HepG2 (cell line): ENCODE data around the gene GLRA1. TPM values are rescaled to one million over a fixed set of nuclear protein-coding genes. Genes with fewer than 3 reads are reported as not detected.

ENCODE experiments used
- ATAC-seq: fragments of 200-7000 bp; cut with Tn5 transposase; 3 replicates; pipeline ENCODE4 v1.9.1; 2020; ENCODE audit warnings: mild to moderate bottlenecking, moderate library complexity
- BruUV-seq: library from RNA; stranded (reverse); fragments of 400-500 nt; replicated peaks from 2 replicates; lab custom pipeline; 2021; lab: Mats Ljungman, UMichigan
- CTCF ChIA-PET: fragments of 300-600 bp; formaldehyde crosslinking; extraction: SDS; loops from one replicate; lab custom pipeline; 2021; ENCODE audit warnings: low total read pairs, inconsistent platforms, low intra/inter-chr PET ratio; lab: Yijun Ruan, JAX
- POLR2A ChIA-PET: fragments of 350-600 bp; sonication (Branson Sonifier 250); formaldehyde crosslinking; loops from one replicate; lab custom pipeline; 2020; ENCODE audit warnings: antibody characterized with exemption, inconsistent platforms; lab: Yijun Ruan, JAX
- DNase-seq: peaks from one replicate; pipeline ENCODE4 v3.0.0-alpha.2; 2015; ENCODE audit warnings: low spot score
- FAIRE-seq: peaks from 3 replicates; lab custom pipeline; 2011; peaks lifted over from hg19 to GRCh38; lab: Jason Lieb, UNC
- H2AFZ ChIP-seq: one replicate; pipeline ENCODE4 v1.6.1; 2011; ENCODE audit warnings: low read length, inconsistent platforms
- H3K27ac ChIP-seq: fragments of 300-600 bp; 3 replicates; pipeline ENCODE4 v1.8.0; 2011; ENCODE audit warnings: mixed run types, mild to moderate bottlenecking, mixed read lengths, low read length, inconsistent platforms; ENCODE audit not compliant: insufficient read depth; ENCODE audit errors: extremely low read length
- H3K27me3 ChIP-seq, 2 experiments: fragments of 200-600 bp in 1 of 2; 2 replicates in 1 of 2; 3 replicates in 1 of 2; pipeline versions ENCODE4 v1.6.0 to v1.8.0; 2011; ENCODE audit warnings: low read length in 2 of 2, mild to moderate bottlenecking in 2 of 2, moderate library complexity in 2 of 2, inconsistent platforms in 1 of 2; ENCODE audit not compliant: insufficient read depth in 2 of 2, control insufficient read depth in 1 of 2
- H3K36me3 ChIP-seq, 2 experiments: fragments of 200-600 bp in 1 of 2; replicated peaks in 1 of 2; 2 replicates in 1 of 2; 3 replicates in 1 of 2; pipeline versions ENCODE4 v1.5.1 to v1.8.0; 2011; ENCODE audit warnings: low read length in 2 of 2, inconsistent platforms in 1 of 2; ENCODE audit not compliant: insufficient read depth in 2 of 2, control insufficient read depth in 1 of 2
- H3K4me1 ChIP-seq: 2 replicates; pipeline ENCODE4 v1.5.1; 2012; ENCODE audit warnings: low read length, inconsistent platforms; ENCODE audit not compliant: insufficient read depth
- H3K4me2 ChIP-seq: 2 replicates; pipeline ENCODE4 v1.6.0; 2011; ENCODE audit warnings: low read depth, low read length, inconsistent platforms
- H3K4me3 ChIP-seq, 3 experiments: fragments of 200-600 bp in 1 of 3; sonication (generic), shearing (Covaris generic) in 1 of 3; replicated peaks in 1 of 3; 2 replicates each; pipeline ENCODE4 v1.5.1; 2011 to 2016; ENCODE audit warnings: low read length in 3 of 3, inconsistent platforms in 2 of 3, low read depth in 2 of 3, mild to moderate bottlenecking in 2 of 3, control low read depth in 1 of 3, mixed read lengths in 1 of 3; ENCODE audit not compliant: insufficient read depth in 1 of 3
- H3K79me2 ChIP-seq: one replicate; pipeline ENCODE4 v1.6.1; 2011; ENCODE audit warnings: low read length, inconsistent platforms; ENCODE audit not compliant: insufficient read depth
- H3K9ac ChIP-seq: 2 replicates; pipeline ENCODE4 v1.6.0; 2011; ENCODE audit warnings: mild to moderate bottlenecking, low read depth, low read length, inconsistent platforms; ENCODE audit not compliant: insufficient read depth
- H3K9me3 ChIP-seq: 2 replicates; pipeline ENCODE4 v1.5.1; 2012; ENCODE audit warnings: mild to moderate bottlenecking, low read length
- H4K20me1 ChIP-seq: 2 replicates; pipeline ENCODE4 v1.6.0; 2011; ENCODE audit warnings: inconsistent platforms, mild to moderate bottlenecking, low read length, moderate library complexity; ENCODE audit not compliant: insufficient read depth
- ASH2L ChIP-seq: fragments of 300-600, 200-600 bp; sonication (generic); IDR thresholded peaks from 2 replicates; pipeline ENCODE4 v1.7.0; 2017; ENCODE audit warnings: low read depth, mild to moderate bottlenecking, moderate library complexity, mixed read lengths, low read length; ENCODE audit not compliant: insufficient read length
- GFI1 ChIP-seq: sonication (generic); formaldehyde crosslinking; IDR thresholded peaks from 2 replicates; pipeline ENCODE4 v1.5.0; 2020; ENCODE audit warnings: missing genetic modification reagents, mild to moderate bottlenecking, borderline replicate concordance
- KIAA2018 ChIP-seq: sonication (generic); formaldehyde crosslinking; IDR thresholded peaks from 2 replicates; pipeline ENCODE4 v1.5.0; 2020; ENCODE audit warnings: mild to moderate bottlenecking, missing genetic modification reagents, borderline replicate concordance
- MAFF ChIP-seq: IDR thresholded peaks from 2 replicates; pipeline ENCODE4 v1.6.1; 2011; ENCODE audit warnings: low read depth, low read length, improper control_type of control experiment
- MAFK ChIP-seq, 2 experiments: IDR thresholded peaks in 1 of 2; conservative IDR thresholded peaks in 1 of 2; 2 replicates each; pipeline ENCODE4 v1.6.1; 2011; ENCODE audit warnings: improper control_type of control experiment in 2 of 2, low read length in 2 of 2
- NCOA1 ChIP-seq: sonication (generic); formaldehyde crosslinking; IDR thresholded peaks from 2 replicates; pipeline ENCODE4 v1.9.0; 2021; ENCODE audit warnings: missing genetic modification reagents
- NFYB ChIP-seq: sonication (generic); formaldehyde crosslinking; IDR thresholded peaks from 2 replicates; pipeline ENCODE4 v1.4.0; 2020; ENCODE audit warnings: missing genetic modification reagents
- POLR2A ChIP-seq, 2 experiments: IDR thresholded peaks; 2 replicates each; pipeline ENCODE4 v1.6.1; 2011; ENCODE audit warnings: low read depth in 2 of 2, low read length in 2 of 2, mild to moderate bottlenecking in 1 of 2, moderate library complexity in 1 of 2; ENCODE audit not compliant: insufficient read depth in 1 of 2
- REPIN1 ChIP-seq: sonication (generic); formaldehyde crosslinking; IDR thresholded peaks from 2 replicates; pipeline ENCODE4 v1.8.0; 2022; ENCODE audit warnings: missing genetic modification reagents, low read depth, mild to moderate bottlenecking, borderline replicate concordance
- SALL1 ChIP-seq: sonication (generic); formaldehyde crosslinking; IDR thresholded peaks from 2 replicates; pipeline ENCODE4 v1.8.0; 2022; ENCODE audit warnings: mild to moderate bottlenecking, missing genetic modification reagents
- SAP130 ChIP-seq: IDR thresholded peaks from 2 replicates; pipeline ENCODE4 v1.6.1; 2016; ENCODE audit warnings: low read depth
- SIN3B ChIP-seq: fragments of 150-350 bp; IDR thresholded peaks from 2 replicates; pipeline ENCODE4 v1.6.1; 2014; ENCODE audit warnings: low read length
- ZNF317 ChIP-seq: sonication (generic); formaldehyde crosslinking; IDR thresholded peaks from 2 replicates; pipeline ENCODE4 v1.5.0; 2020; ENCODE audit warnings: mild to moderate bottlenecking, missing genetic modification reagents
- ZNF354B ChIP-seq: sonication (generic); formaldehyde crosslinking; IDR thresholded peaks from 2 replicates; pipeline ENCODE4 v1.8.0; 2022; ENCODE audit warnings: mild to moderate bottlenecking, missing genetic modification reagents
- ZNF414 ChIP-seq: sonication (generic); formaldehyde crosslinking; IDR thresholded peaks from 2 replicates; pipeline ENCODE4 v1.5.0; 2020; ENCODE audit warnings: missing genetic modification reagents
- WGBS: methylation state at CpG from one replicate; pipeline ENCODE4 v1.1.6; 2017; ENCODE audit warnings: low lambda C conversion rate; 5-methylcytosine and 5-hydroxymethylcytosine counted together
- in situ Hi-C: cut with HindIII; loops from 2 replicates; pipeline ENCODE4 v1.10.0; 2017; ENCODE audit warnings: low pct_unique_long_range_greater_than_20kb; ENCODE audit not compliant: extremely low pct_ligation_motif_present
- intact Hi-C: fragments of 100-400 bp; cut with micrococcal nuclease; formaldehyde crosslinking; loops from one replicate; pipeline ENCODE4 v1.10.0; 2022; ENCODE audit not compliant: unreplicated experiment
- polyA plus RNA-seq, 8 experiments: library from polyadenylated mRNA; depleted of rRNA in 3 of 8; stranded (reverse) in 7 of 8; unstranded in 1 of 8; fragments of >200 nt; fragmentation: Illumina TruSeq in 4 of 8; extraction: Trizol in 4 of 8; gene quantifications; 2 replicates each; pipeline versions ENCODE4 v1.2.1 to v1.2.3, GENCODE V29; 2011 to 2016; ENCODE audit warnings: low read depth in 4 of 8, missing spikeins in 1 of 8, mixed read lengths in 1 of 8; ENCODE audit not compliant: insufficient read depth in 1 of 8
- total RNA-seq, 5 experiments: library from RNA; depleted of rRNA; stranded (reverse); fragments of >200 nt; fragmentation: Illumina TruSeq; extraction: Trizol; gene quantifications; 2 replicates each; pipeline ENCODE4 v1.2.3, GENCODE V29; 2016; ENCODE audit warnings: low read depth in 1 of 5

The GLRA1 gene
- total and polyA plus RNA-seq, 2 of the 13 experiments (the other 11 are each of a cell fraction or from before 2014, with no cell fraction given) = not detected

GRCh38 chr5:151772846-151773561 is 151.6 kb downstream of the GLRA1 start:
- Histone ChIP-seq H3K4me3 (peak overlapping the region; percentile 91 to 97 (median 95)), H3K9ac (peak overlapping the region; percentile 90), H2AFZ (no peak overlapping the region), H3K27me3 (no peaks in the 10 kb centered on the region; a peak in 1 of 5 replicates), H3K4me2 (peak overlapping the region; percentile 90), H3K27ac (peak overlapping the region; percentile 88), H3K36me3 (peaks cover 2 to 3% of the 10 kb centered on the region in 2 experiments; a peak in 4 of 5 replicates), H4K20me1 (peaks cover 58% of the 10 kb centered on the region), H3K9me3 (no peaks in the 10 kb centered on the region), H3K79me2 (peaks cover 59% of the 10 kb centered on the region), H3K4me1 (peaks cover 53% of the 10 kb centered on the region)
- ATAC-seq (no peak), DNase-seq (no peak), FAIRE-seq (no peak)
- TSS peak; percentile 54 for BruUV-seq
- WGBS = under 1% methylated on average over 18 of the region's 18 CpGs
- intact Hi-C loops = loop anchor here (2.0 to 5.0 kb wide), 3 partner anchors 48 to 521 kb away; partner anchors contain the start of gene GM2A
- in situ Hi-C loops = no loop called here
- CTCF ChIA-PET = no interaction called here
- POLR2A ChIA-PET = interaction anchor here (1.0 to 5.4 kb wide), 8 partner anchors 9 to 520 kb away, joined by 3 to 148 read pairs (median 17); partner anchors contain the start of genes ATOX1 and GM2A
- TF ChIP-seq SIN3B (peak; percentile 20; the same call in 1 of the 2 replicates), SAP130 (CRISPR knock-in tag) (peak; percentile 2; the same call in 1 of the 2 replicates), ZNF354B (CRISPR knock-in tag) (no peak), REPIN1 (CRISPR knock-in tag) (peak; percentile 33; the same call in 1 of the 2 replicates), SALL1 (CRISPR knock-in tag) (0 out of 2 replicates have a peak, but pooled peaks have one; percentile 5), NCOA1 (0 out of 2 replicates have a peak, but pooled peaks have one; percentile 33), GFI1 (CRISPR knock-in tag) (no peak), NFYB (CRISPR knock-in tag) (no peak), MAFK (conservative IDR thresholded peaks at IDR 0.05 in 1 of 2, IDR thresholded peaks at IDR 0.05 in 1 of 2; ENCODE audit: low read length in 2 of 2) (peak; percentile 28 to 33; a peak in 2 of 4 replicates), KIAA2018 (CRISPR knock-in tag) (no peak), ZNF414 (CRISPR knock-in tag) (0 out of 2 replicates have a peak, but pooled peaks have one; percentile 52), ZNF317 (CRISPR knock-in tag) (0 out of 2 replicates have a peak, but pooled peaks have one; percentile 23), POLR2A (IDR thresholded peaks at IDR 0.05; ENCODE audit: insufficient read depth in 1 of 2, low read depth in 2 of 2, low read length in 2 of 2) (peak in 1 of 2 experiments; percentile 9; a peak in 1 of 4 replicates), MAFF (peak; percentile 26; the same call in 1 of the 2 replicates), ASH2L (peak; percentile 17)
